ENCODE measurements around the gene USP10.

The USP10 gene

GRCh38 chr16:84810518-84811273, 110.9 kb downstream of the USP10 start:
- peak; percentile 85 for DNase-seq

- DNase-seq, result no peak
Measured at GRCh38 chr16:84811529-84811928, 111.7 kb downstream of the USP10 start.

- no peak for DNase-seq
Measured at GRCh38 chr16:84813141-84813934, 113.5 kb downstream of the USP10 start.

GRCh38 chr16:84815462-84815861, 115.7 kb downstream of the USP10 start:
- no peak for DNase-seq

- DNase-seq, result no peak
Measured at GRCh38 chr16:84816023-84816422, 116.2 kb downstream of the USP10 start.

GRCh38 chr16:84816485-84816884, 116.7 kb downstream of the USP10 start:
- DNase-seq, result no peak

- no peak for DNase-seq
Measured at GRCh38 chr16:84817206-84817605, 117.4 kb downstream of the USP10 start.

- no peak for DNase-seq
Measured at GRCh38 chr16:84817613-84818012, 117.8 kb downstream of the USP10 start.

- no peak for DNase-seq
Measured at GRCh38 chr16:84818133-84818532, 118.3 kb downstream of the USP10 start.

GRCh38 chr16:84818989-84819643, 119.3 kb downstream of the USP10 start:
- no peak for DNase-seq

GRCh38 chr16:84819644-84820304, 120.0 kb downstream of the USP10 start, which contains the start of gene CRISPLD2:
Gene CRISPLD2, plus strand, starts transcription at chr16:84819985. Its CDS starts 18,511 bp downstream, at chr16:84838496.
- DNase-seq, result peak; percentile 87

GRCh38 chr16:84820305-84820684, 120.5 kb downstream of the USP10 start:
- DNase-seq, result no peak

GRCh38 chr16:84820771-84821170, 121.0 kb downstream of the USP10 start:
- no peak for DNase-seq

GRCh38 chr16:84821179-84821578, 121.4 kb downstream of the USP10 start:
- no peak for DNase-seq

- DNase-seq, result no peak
Measured at GRCh38 chr16:84821728-84822689, 122.2 kb downstream of the USP10 start.

GRCh38 chr16:84822990-84823389, 123.2 kb downstream of the USP10 start:
- no peak for DNase-seq

- no peak for DNase-seq
Measured at GRCh38 chr16:84823484-84823883, 123.7 kb downstream of the USP10 start.

- DNase-seq, result no peak
Measured at GRCh38 chr16:84823926-84824325, 124.1 kb downstream of the USP10 start.

GRCh38 chr16:84825896-84826557, 126.2 kb downstream of the USP10 start:
- no peak for DNase-seq

GRCh38 chr16:84826558-84826941, 126.8 kb downstream of the USP10 start:
- no peak for DNase-seq

GRCh38 chr16:84827131-84827574, 127.4 kb downstream of the USP10 start:
- DNase-seq, result no peak

Measured in NCI-H226 (cell line).